ENCODE measurements around the gene CRYGC. TPM values are rescaled to one million over a fixed set of nuclear protein-coding genes. Genes with fewer than 3 reads are reported as not detected.
"Not testable (repeated sequence)": the region's sequence is repeated elsewhere in the genome, so short reads cannot be mapped to it uniquely, and the experiment has no call there.

The CRYGC gene
- total and polyA plus RNA-seq, 10 donors = not detected

DNA sequence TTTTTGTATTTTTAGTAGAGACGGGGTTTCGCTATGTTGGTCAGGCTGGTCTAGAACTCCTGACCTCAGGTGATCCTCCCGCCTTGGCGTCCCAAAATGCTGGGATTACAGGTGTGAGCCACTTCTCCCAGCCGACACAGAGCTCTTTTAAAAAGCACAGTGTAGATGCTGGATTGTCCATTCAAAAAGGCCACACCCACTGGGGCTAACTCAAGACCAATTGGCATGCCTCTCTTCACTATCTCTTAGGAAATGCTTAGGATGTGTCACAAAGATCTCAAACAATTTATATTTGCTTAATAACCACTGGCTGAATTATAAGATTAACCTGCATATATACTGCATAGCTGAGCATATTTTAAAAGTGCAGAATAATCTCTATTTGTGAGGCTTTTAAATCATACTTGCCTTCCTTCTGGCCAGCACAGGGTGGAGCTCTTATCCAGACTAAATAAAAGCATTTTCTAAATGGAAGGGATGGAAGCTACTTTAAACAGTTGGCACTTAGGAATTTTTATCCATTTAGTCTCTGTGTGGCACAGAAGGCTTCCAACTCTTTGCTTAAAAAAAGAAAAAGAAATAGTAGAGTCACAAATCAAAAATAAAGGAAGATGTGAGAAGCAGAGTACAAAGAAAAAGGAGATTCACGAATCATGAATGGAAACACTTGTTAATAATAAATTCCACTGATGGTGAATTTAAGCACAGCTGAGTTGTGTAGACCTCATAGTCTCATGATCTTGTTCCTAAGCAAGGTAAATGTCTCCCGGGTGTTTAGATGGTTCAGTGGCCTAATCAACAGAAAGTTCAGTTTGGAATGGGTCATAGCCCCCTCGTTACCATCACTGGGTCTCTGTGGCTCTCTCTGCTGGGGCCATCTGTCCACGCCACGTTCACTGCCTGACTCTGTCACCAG is 27.7 kb downstream of the CRYGC start:
- DNase-seq = no peak
- peaks cover 0 to 11% (median 0%) of the 10 kb centered on the region in 6 donors for H3K4me1 ChIP-seq
- H3K4me3 ChIP-seq = no peak overlapping the region
- no peaks in the 10 kb centered on the region for H3K9me3 ChIP-seq
- H3K36me3 ChIP-seq = no peaks in the 10 kb centered on the region
- no peak for TF ChIP-seq POLR2AphosphoS5 (IDR thresholded peaks at IDR 0.05)
- no peak for TF ChIP-seq POLR2A (IDR thresholded peaks at IDR 0.05)
- TF ChIP-seq CTCF (IDR thresholded peaks at IDR 0.05 in 8 of 11, conservative IDR thresholded peaks at IDR 0.05 in 3 of 11) = no peak
- H3K27ac ChIP-seq = no peak overlapping the region
- 37 to 60% (median 41%) methylated on average over 10 of the region's 10 CpGs for WGBS, 5 donors
- H3K27me3 ChIP-seq (replicated peaks in 1 of 7) = peaks cover 0 to 8% (median 0%) of the 10 kb centered on the region in 7 donors
- intact Hi-C loops (cut with DNase I; ENCODE audit: low total_unique reads) = no loop called here

- Histone ChIP-seq H3K4me1 (peaks cover 0 to 11% (median 0%) of the 10 kb centered on the region in 6 donors), H3K4me3 (no peak overlapping the region), H3K9me3 (no peaks in the 10 kb centered on the region), H3K27ac (no peak overlapping the region), H3K27me3 (replicated peaks in 1 of 7) (peaks cover 0 to 4% (median 0%) of the 10 kb centered on the region in 7 donors), H3K36me3 (no peaks in the 10 kb centered on the region)
- intact Hi-C loops (cut with DNase I; ENCODE audit: low total_unique reads) = no loop called here
- TF ChIP-seq POLR2AphosphoS5 (IDR thresholded peaks at IDR 0.05) = no peak
- no peak for DNase-seq
- 63 to 76% (median 66%) methylated on average over 13 of the region's 13 CpGs for WGBS, 5 donors
These were observed 29.8 kb downstream of the CRYGC start for GRCh38 chr2:208099682-208100470.

DNA sequence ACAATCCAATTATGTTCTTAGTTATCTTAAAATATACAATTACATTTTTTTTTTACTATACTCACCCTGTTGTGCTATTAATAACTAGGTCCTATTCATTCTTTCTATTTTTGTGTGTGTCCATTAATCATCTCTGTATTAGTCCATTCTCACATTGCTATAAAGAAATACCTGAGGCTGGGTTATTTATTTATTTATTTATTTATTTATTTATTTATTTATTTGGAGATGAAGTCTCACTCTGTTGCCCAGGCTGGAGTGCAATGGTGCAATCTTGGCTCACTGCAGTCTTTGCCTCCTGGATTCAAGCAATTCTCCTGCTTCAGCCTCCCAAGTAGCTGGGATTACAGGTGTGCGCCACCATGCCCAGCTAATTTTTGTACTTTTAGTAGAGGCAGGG is 30.9 kb downstream of the CRYGC start:
- intact Hi-C loops (cut with DNase I; ENCODE audit: low total_unique reads); H3K27ac ChIP-seq; H3K9me3 ChIP-seq; H3K27me3 ChIP-seq (replicated peaks in 1 of 7); H3K36me3 ChIP-seq; DNase-seq; H3K4me3 ChIP-seq: not testable (repeated sequence)
- WGBS, 5 donors = 94 to 100% (median 100%) methylated on average over 1 of the region's 1 CpG
- H3K4me1 ChIP-seq = peaks cover 0 to 11% (median 0%) of the 10 kb centered on the region in 6 donors

DNA sequence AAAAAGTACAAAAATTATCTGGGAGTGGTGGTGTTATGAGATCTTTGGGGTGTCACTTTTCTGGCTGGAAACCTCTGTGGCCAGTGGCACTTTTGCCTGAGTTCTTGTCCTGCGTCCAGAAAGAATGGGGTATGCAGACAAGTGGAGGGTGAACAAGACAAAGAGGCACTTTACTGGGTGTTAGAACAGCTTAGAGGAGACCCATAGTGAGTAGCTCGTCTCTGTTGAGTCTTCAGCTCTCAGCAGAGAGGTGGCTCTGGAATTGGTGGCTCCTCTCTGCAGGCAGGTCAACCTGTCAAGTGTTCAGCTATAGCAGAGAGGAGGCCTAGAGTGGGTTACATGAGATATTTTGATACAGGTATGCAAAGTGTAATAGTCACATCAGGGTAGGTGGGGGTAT is 31.4 kb downstream of the CRYGC start:
- H3K4me1 ChIP-seq = peaks cover 0 to 11% (median 0%) of the 10 kb centered on the region in 6 donors
- intact Hi-C loops (cut with DNase I; ENCODE audit: low total_unique reads) = no loop called here
- H3K27ac ChIP-seq = no peak overlapping the region
- H3K27me3 ChIP-seq (replicated peaks in 1 of 7) = peaks cover 0 to 4% (median 0%) of the 10 kb centered on the region in 7 donors
- no peak overlapping the region for H3K4me3 ChIP-seq
- TF ChIP-seq POLR2AphosphoS5 (IDR thresholded peaks at IDR 0.05) = no peak
- TF ChIP-seq CTCF (IDR thresholded peaks at IDR 0.05 in 8 of 11, conservative IDR thresholded peaks at IDR 0.05 in 3 of 11) = no peak
- TF ChIP-seq POLR2A (IDR thresholded peaks at IDR 0.05) = no peak
- H3K36me3 ChIP-seq = no peaks in the 10 kb centered on the region
- H3K9me3 ChIP-seq = no peaks in the 10 kb centered on the region
- DNase-seq = no peak
- 50 to 75% (median 72%) methylated on average over 2 of the region's 2 CpGs for WGBS, 5 donors

GRCh38 chr2:208097801-208098200 is 31.8 kb downstream of the CRYGC start:
- peaks cover 0 to 11% (median 0%) of the 10 kb centered on the region in 6 donors for H3K4me1 ChIP-seq
- H3K9me3 ChIP-seq = no peaks in the 10 kb centered on the region
- WGBS, 5 donors = 81 to 92% (median 90%) methylated on average over 5 of the region's 5 CpGs
- H3K4me3 ChIP-seq = no peak overlapping the region
- no peak for TF ChIP-seq CTCF (IDR thresholded peaks at IDR 0.05 in 8 of 11, conservative IDR thresholded peaks at IDR 0.05 in 3 of 11)
- no peak for TF ChIP-seq POLR2A (IDR thresholded peaks at IDR 0.05)
- TF ChIP-seq POLR2AphosphoS5 (IDR thresholded peaks at IDR 0.05) = no peak
- intact Hi-C loops (cut with DNase I; ENCODE audit: low total_unique reads) = no loop called here
- H3K36me3 ChIP-seq = no peaks in the 10 kb centered on the region
- no peak overlapping the region for H3K27ac ChIP-seq
- peaks cover 0 to 4% (median 0%) of the 10 kb centered on the region in 7 donors for H3K27me3 ChIP-seq (replicated peaks in 1 of 7)
- DNase-seq = no peak

All from spleen (tissue), 11 donors.